Activated CD4-positive, alpha-beta T cell treated with anti-CD3 and anti-CD28 coated beads for 24 hours (primary cell): Measurements from ENCODE around the gene ARHGDIG.
A peak's percentile ranks its signal among the peaks of the same experiment; 100 is the strongest.
"Not testable (repeated sequence)": the region's sequence is repeated elsewhere in the genome, so short reads cannot be mapped to it uniquely, and the experiment has no call there.

Experiments used
- DNase-seq, 2 donors: peaks; one replicate each; pipeline ENCODE4 v3.0.0-alpha.2; 2020; ENCODE audit warnings: low read depth in 2 of 2

Gene ARHGDIG

DNA sequence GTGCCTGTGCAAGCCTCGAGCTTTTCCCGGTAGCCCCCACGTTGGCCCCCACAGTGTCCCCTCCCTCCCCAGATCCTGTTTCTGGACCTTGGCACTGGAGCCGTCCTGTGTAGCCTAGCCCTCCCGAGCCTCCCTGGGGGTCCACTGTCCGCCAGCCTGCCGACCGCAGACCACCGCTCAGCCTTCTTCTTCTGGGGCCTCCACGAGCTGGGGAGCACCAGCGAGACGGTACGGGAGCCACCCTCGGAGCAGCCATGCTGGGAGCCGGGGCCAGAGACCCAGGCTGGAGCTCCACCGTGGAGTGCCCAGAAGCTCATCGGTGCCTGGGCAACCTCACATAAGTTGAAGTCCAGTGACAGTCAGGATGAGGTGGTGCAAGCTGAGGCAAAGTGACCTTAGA, 16.4 kb upstream of the ARHGDIG start:
- no peak for DNase-seq

DNA sequence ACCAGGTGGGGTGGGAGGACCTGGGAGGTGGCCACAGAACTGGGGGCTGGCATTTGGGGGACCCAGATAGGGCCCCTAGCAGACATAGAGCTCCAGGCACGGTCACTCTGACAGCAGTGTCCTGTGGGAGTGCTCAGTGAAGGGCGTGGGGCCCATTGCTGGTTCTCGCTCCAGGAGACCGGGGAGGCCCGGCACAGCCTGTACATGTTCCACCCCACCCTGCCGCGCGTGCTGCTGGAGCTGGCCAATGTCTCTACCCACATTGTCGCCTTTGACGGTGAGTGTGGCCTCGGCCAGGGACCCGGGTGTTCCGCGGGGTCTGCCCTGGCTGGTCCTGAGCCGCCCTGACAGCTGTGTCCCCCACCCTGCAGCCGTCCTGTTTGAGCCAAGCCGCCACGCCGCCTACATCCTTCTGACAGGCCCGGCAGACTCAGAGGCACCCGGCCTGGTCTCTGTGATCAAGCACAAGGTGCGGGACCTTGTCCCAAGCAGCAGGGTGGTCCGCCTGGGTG, 15.9 kb upstream of the ARHGDIG start:
- DNase-seq = no peak

DNA sequence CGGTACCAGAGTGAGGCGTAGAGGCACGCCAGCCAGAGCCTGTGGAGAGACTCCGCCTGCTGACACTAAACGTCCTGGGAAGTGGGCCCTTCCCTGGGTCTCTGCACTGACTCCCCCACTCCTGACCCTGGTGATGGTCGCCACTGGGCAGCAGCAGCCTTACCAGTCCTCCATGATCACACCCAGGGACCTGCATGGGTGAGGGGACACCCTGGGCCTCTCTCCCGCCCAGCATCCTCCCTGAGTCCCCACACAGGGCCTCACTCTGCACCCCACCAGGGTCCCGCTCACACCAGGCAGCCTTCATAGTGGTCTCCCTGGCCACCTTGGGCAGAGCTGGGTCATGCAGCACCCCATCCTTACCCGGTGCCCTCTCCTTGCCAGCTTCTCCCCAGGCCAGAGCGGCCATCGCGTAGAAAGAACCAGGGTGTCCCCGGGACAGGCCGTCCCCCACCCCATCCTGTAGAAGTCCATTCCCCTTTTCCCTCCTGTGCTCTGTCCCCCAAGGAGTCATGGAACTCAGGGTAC, 15.3 kb upstream of the ARHGDIG start:
- DNase-seq = no peak

DNA sequence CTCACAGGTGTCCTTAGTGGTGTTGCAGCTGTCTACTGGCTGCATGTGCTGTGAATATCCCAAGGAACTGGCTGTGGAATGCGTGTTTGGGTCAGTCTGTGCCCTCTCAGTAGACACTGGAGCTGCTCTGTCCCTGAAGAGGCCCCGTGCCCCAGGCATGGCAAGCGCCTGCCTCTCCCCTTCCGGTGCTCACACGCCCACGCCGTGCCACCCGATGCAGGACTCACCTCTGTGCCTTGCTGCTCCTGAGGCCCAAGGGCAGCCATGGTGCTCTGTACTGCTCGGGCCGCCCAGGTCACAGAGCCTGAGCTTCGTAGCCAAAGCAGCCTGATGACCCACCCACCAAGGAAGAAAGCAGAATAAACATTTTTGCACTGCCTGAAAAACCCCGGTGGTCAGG, 14.7 kb upstream of the ARHGDIG start:
- DNase-seq = no peak

DNA sequence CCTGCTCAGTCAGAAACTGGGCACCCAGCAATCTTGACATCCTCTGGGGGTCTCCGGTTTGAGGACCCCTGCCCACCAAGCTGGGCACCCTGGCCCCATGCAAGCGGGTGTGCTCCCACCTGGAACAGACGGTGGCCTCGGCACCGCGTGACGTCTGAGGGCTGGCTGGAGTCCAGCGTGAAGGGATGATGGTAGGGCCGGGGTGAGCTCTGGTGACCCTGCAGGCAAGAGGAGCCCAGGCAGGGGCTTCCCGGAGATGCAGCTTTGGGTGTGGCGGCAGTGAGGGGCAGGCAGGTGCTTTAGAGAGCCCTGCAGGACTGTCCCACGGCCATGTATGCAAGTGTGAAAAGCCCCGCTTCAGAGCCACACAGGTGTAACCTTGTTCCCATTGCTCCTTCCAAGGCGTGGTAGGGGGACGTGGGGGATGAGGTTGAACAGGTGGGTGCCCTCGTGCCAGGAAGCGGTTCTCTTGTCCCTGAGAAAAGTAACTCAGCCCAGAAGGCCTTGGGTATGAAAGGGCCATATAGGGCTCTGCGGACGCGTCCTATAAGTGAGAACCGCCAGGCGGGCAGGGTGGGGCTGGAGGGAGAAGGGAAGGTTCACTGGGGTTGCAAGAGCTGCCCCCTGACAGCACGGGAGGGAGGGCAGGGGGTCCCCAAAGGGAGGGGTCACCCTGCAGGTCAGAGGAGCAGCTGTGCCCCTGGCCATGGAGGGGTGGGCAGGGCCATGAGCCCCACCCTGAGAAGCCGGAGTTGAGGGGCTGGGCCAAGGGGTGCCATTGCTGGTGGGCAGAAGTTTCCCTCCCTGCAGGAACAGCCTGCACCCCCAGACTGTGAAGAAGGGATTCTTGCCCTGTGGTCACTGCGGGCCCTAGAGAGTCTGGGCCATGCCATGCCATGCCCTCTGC, 13.9 kb upstream of the ARHGDIG start:
- DNase-seq = no peak

DNA sequence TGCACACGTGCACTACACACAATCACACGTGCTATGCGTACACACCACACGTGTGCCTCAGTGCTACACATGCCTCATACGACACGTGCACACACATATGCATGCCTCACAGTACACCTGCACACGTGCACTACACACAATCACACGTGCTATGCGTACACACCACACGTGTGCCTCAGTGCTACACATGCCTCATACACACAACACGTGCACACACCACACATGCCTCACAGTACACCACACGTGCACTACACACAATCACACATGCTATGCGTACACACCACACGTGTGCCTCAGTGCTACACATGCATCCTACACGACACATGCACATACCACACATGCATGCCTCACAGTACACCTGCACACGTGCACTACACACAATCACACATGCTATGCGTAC, 12.8 kb upstream of the ARHGDIG start:
- DNase-seq = not testable (repeated sequence)

DNA sequence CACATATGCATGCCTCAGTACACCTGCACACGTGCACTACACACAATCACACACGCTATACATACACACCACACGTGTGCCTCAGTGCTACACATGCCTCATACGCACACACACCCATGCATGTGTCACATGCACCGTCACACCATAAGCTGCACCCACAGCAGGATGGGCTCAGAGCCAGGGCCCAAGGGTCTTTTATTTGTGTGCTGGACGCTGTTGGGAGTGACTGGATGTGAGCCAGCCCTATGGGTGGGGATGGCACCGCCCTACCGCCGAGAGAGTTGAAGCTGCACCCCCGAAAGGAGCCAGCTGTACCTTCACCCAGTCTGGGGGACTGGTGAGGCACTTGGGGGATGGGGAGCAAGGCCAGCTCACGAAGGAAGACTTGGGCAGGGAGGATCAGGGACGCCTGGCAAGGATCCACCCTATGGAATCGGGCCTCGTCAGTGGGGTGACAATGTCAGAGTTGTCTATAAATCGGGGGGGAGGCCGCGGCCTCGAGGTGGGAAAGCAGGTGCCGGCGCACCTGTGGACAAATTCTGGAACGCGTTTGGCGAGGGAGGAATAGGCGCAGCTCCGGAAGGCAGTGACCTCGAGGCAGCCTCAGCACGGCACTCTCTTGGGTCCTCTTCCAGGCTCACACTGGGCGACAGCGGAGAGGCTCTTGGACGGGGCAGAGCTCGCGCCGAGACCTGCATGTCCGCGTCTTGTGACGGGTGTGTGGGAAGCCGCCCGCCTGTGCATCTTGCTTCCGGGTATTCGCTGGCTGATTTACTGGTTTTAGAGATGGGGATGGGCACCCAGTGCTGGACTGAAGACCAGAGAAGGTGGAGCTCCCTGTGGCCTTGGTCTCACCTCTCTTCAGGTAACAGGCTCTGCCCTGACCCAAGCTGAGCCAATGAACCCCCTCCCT, 12.0 kb upstream of the ARHGDIG start:
- DNase-seq = no peak

DNA sequence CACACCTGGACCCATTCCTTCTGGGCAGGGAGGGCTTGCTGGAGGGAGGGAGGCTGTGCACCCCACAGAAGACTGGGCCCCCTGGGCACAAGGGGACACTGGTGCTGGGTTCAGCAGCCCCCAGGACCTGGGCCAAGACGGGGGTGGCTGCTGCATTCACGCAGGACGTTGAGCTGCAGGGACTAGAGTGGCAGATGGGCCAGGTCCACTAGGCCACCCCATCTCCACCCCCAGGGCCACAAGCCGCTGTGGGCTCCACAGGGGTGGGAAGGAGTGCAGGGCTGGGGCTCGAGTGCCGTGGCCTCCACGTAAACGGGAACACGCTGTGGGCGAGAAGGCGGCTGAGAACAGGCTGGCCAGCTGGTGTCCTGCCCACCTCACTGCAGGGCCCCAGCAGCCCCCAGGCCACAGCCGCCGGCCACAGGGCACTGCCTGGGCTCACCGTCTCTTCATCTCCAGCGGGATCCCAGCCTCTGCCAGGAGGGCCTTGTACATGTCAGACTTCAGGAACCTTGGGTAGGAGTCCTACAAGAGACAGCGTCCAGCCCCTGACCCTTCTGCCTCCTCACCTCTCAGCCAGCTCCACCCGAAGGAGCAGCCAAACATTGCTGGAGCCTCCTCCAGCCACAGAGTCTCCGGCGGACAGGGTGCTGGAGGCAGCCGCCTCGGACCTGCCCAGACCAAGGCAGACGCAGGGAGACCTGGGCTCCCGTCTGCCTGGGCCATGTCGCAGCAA, 11.2 kb upstream of the ARHGDIG start:
- DNase-seq = no peak

DNA sequence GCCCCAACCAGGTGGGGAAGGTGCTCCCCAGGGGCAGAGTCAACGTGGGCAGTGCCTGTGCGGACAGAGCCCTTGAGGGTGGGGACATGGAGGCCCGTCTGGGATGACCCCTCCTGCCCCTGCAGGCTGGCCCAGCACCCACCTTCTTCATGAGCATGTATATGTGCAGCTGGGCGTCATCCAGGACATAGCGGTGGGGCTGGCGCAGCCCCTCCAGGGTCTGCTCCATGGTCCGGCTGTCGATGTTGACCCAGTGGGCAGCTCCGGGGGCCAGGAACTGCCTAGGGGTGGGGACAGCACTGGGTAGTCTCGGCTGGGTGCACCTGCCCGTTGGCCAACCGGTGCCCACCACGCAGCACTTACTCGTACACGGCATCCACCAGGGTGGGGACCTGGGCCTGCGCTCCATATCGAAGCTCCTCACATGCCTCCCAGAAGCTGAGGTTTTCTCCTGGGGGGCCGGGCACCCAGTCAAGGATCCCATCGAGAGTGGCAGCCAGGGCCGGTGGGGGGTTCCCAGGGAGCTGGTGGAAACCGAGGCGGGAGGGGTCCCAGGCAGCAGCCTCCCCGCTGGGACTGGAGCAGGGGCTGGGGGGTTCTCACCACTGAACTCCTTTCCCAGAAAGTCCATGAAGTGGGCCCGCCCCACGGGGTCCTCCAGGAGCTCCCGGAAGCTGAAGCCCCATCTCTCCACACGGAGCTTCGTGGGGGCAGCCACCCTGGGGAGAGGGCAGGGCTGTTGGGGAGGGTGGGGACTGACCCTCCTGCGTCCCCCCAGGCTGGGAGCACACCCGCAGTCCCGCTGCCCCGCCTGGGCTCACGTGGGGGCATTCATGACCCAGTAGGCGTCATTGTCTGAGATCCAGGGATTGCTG, 9.8 kb upstream of the ARHGDIG start:
- DNase-seq = no peak

DNA sequence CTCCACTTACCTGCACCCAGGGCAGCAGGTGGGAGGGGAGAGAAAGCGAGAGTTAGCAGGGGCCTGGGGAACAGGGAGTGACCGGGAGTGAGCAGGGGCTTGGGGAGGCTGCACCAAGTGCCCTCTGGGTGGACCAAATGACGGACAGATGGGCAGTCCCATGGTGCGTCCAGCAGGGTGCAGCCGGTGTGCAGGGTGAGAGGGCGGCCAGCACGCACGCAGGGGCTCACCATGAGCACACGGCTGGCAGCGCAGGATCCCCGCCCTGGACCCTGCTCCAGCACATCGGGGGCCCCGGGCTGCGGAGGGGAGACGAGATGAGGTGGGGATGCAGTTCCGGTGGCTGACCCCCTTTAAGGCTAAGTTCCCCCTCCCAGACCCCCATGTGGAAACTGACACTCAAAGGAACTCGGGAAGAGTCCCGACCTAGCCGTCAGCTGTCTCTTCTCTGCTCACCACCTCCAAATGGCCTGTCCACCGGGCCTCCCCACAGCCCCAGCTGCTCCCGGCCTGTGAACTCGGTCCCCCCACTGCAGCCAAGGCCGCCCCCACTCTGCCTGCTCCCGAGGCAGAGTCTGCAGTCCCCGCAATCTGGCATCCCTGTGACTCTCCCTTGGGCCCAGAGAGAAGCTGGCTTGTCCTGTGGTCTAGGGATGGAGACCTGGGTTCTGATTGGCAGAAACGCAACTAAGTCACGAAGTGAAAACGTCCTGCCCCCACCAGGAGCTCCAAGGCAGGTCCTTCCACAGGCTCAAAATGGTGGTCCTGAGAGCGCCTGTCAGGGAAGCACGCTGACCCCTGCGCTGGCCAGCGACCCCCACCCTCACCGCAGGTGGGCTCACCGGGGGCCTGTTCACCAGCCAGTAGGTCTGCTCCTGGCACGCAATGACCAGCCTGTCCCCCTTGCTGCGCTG, 7.5 kb upstream of the ARHGDIG start:
- DNase-seq = no peak

DNA sequence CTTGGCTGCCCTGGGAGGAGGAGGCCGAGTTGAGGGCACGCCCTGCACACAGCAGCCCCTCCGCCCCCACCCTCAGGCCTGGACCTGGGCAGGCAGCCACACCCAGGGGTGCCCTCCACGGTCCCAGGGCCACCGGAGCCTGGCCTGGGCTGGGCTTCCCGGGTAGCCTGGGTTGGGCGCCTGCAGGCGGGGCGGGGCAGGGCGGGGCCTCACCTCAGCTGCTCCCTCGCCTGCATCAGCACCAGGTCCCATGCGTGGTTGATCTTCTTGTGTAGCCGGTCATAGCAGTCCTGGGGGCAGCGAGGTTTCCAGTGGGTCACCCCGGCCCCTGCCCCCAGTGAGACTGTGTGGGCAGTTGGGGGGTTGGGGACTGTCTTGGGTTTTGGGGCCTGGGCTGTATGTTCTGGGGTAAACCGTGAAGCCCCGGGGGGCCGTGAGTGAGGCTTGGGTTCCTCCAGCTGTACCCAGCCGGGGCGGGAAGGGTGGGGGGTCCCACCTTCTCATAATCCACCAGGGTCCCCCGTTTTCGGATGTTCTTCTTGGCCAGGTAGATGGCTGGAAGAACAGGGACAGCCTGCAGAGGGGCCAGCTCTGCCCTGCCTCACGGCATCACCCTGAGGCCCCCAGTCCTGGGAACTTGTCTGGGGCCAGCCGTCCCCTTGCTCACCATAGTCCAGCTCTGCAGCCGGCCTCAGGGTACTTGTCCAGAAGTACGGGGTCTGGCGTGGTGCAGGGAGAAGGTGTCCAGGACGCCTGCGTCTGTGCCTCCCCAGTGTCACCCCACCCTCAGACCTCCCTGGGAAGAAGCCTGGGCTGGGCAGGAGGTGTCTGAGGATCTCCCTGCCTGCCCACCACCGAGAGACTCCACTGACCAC, 6.6 kb upstream of the ARHGDIG start:
- DNase-seq = no peak

DNA sequence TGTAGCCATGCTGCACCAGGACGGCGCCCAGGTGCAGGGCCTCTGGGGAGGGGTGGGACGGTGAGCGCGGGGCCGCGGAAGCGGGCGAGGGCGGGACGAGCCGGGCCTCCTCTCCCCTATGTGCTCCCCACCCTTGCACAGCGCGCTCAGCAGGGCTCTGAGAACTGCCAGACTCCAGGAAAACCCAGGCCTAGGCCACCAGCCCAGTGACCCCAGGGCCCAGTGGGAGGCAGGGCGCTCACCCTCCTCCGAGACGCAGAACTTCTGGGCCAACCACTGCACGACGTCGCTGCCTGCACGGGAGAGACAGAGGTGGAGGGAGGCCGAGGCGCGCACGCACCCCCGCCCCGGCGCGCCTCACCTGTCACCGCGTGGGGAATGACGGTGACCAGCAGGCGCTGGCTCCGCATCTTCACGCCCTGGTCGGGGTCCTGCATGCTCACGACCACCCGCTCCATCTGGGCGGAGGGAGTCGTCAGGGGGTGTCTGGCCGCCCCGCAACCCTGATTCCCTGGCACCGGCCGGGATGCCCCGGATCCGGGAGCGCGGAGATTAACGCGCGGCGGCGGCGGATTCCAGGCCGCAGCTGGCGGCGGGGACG, 5.2 kb upstream of the ARHGDIG start:
- peak in 1 of 2 donors; percentile 14 for DNase-seq

DNA sequence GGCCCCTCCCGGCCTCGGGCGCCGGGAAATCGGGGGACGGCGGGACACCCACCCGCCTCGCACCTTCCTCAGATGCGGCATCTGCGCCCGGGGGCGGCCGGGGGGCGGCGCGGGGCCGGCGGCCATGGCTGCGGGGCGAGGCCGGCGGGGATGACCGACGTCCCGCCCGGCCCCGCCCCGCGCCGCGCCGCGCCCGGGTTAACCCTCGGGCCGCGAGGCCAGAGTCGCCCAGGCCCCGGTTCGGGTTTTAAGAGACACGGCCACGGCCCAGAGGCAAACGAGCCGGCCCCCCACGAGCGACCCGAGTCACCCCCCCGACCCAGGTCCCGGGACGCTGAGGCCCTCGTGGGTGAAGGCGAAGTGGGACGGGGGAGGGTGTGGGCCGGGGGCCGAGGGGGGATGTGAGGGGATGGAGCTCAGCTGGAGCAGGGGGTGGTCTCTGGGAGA, 4.6 kb upstream of the ARHGDIG start, which contains the start of gene RGS11:
RGS11 (minus strand) TSS at position 159 of the 447 bp plus-strand sequence; CDS start at position 126, 33 bp downstream.
- DNase-seq = no peak

DNA sequence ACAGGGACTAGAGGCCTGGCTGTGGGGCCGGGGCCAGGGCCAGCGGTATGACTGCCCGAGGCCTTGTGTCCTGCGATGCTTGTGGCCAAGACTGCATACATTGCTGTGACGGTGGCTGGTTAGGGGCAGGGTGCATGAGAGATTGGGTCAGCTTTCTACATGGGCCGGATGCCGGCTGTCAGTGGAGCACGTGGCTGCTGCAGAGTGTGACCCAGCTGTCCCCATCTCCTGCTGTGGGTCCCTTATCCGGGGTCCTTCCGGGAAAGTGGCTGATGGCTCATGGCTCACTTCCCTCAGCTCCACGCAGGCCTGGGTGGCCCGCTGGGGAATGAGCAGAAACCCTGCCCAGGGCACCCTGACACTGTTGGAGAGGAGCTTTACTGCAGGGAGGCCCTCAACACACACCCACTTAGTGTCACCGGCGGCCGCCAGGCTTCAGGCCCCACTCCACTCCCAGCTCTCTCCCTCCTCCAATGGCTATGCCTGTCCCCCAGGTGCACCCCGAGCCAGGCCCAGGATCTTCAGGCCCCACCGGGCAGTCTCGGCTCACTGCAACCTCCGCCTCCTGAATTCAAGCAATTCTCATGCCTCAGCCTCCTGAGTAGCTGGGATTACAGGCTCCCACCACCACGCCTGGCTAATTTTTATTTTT, 3.8 kb upstream of the ARHGDIG start:
- DNase-seq = no peak

DNA sequence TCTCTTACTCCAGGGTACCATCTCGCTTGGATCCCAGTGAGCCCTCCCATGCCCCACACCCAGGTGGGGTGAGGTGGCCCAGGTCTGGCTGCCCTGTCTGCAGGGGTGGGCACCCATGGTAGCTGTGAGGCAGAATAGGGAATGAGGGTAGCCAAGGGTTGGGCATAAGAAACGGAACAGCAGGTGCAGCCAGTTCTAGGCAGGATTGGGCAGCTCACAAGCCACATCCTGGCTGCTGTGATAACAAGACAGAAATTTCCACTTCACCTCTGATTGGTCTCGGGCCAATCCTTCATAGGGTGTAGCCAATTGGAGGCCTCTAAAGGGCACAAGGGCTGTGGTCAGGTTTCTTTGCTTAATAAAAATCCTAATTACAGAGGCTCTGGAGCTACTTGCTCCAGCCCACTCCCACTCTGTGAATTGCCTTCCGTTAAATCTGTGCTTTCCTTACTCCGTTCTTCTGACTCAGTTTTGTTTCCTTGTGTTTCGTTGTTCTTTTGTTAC, 1.5 kb upstream of the ARHGDIG start:
- no peak for DNase-seq

DNA sequence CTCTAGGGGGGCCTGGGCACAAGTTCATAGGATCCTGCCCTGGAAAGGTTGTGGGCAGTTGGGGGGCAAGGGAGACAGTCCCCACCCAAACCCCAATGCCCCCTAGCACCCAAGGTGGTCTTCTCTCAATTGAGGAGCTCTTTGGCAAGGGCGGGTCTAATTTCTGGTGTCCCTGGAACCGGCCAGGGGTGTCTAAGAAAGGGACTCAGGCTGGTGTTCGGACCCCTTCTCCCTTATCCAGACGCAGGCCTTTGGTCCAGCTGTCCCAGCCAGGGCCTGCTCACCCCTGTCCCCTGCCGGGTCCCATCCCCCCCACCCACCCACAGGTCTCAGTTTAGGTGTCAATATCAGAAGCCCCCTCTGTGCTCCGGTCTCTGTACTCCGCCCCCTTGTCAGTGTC, 860 bp upstream of the ARHGDIG start:
- no peak for DNase-seq

DNA sequence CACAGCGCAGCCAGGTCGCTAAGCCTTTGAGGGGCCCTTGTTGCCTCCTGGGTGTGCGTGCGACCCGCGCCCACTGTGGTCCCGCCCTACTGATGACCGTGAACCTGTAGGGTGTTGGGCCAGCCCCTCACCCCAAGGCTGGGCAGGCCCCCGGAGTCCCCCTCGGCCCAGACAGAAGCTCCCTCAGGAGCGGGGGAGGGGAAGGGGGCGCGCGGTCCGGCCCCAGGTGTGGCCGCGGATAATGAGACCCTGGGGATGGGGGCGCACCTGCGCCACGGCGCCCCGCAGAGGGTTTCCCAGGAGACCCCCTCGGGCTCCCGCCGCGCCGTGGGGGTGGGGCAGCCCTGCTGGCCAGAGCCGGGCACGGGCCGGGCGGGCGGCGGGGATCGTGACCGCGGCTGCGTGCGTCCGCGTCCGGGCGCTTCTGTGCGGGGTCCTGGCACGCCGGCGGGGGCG, 358 bp upstream of the ARHGDIG start:
- DNase-seq = no peak
